Choroid plexus epithelial cell (primary cell): ENCODE data around the gene DROSHA.

Source experiments
- DNase-seq: peaks from one replicate; pipeline ENCODE4 v3.0.0-alpha.2; 2010; ENCODE audit warnings: low read depth
- H3K4me3 ChIP-seq: 2 replicates; pipeline ENCODE4 v1.5.1; 2011; ENCODE audit warnings: low read depth, mild to moderate bottlenecking, control low read depth, low read length, moderate library complexity
- TF ChIP-seq, protein P1 (sequence below): conservative IDR thresholded peaks from 2 replicates; pipeline ENCODE4 v1.5.1; 2011; ENCODE audit warnings: low read depth, mild to moderate bottlenecking, control low read depth, inconsistent platforms, low read length, moderate library complexity

DROSHA gene

DNA sequence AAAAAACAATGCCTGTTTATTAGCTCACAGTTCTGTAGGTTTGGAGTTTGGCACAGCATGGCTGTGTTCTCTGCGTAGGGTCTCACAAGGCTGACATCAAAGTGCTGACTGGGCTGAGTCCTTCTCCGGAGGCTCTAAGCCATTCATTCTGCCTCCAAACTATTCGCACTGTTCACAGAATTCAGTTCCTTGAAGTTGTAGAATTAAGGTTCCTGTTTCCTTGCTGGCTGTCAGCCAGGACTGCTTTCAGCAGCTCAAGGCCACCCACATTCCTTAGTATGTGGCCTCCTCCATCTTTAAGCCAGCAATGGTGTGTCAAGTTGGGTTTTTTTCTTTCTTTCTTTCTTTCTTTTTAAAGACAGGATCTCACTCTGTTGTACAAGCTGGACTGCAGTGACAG lies 176.6 kb downstream of the DROSHA start:
- no peak overlapping the region for H3K4me3 ChIP-seq
- peak; percentile 5 for DNase-seq
- TF ChIP-seq, protein P1, sequence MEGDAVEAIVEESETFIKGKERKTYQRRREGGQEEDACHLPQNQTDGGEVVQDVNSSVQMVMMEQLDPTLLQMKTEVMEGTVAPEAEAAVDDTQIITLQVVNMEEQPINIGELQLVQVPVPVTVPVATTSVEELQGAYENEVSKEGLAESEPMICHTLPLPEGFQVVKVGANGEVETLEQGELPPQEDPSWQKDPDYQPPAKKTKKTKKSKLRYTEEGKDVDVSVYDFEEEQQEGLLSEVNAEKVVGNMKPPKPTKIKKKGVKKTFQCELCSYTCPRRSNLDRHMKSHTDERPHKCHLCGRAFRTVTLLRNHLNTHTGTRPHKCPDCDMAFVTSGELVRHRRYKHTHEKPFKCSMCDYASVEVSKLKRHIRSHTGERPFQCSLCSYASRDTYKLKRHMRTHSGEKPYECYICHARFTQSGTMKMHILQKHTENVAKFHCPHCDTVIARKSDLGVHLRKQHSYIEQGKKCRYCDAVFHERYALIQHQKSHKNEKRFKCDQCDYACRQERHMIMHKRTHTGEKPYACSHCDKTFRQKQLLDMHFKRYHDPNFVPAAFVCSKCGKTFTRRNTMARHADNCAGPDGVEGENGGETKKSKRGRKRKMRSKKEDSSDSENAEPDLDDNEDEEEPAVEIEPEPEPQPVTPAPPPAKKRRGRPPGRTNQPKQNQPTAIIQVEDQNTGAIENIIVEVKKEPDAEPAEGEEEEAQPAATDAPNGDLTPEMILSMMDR, result no peak
